Left lobe of liver (tissue), 2 donors: ENCODE data around the gene SLCO3A1. TPM values are rescaled to one million over a fixed set of nuclear protein-coding genes. Genes with fewer than 3 reads are reported as not detected.

Experiments used
- ATAC-seq: fragments of 200-7000 bp; cut with Tn5 transposase; one replicate; pipeline ENCODE4 v1.9.1; 2020; ENCODE audit warnings: mild to moderate bottlenecking, moderate library complexity
- DNase-seq: peaks from one replicate; pipeline ENCODE4 v3.0.0-alpha.2; 2020; ENCODE audit warnings: low spot score
- total RNA-seq: library from RNA; stranded (reverse); gene quantifications from one replicate; pipeline ENCODE4 v1.2.1, GENCODE V29; 2021
- donor health status: DM: no; HTN: no; CAD: no; lungs with moderate emphysema.
- donor health status: DM: no; HTN: yes; CAD: no.

SLCO3A1 gene
- total RNA-seq: 3.4 TPM

GRCh38 chr15:91853511-91853947, at the start of gene SLCO3A1:
SLCO3A1 (plus strand) TSS chr15:91853708.
- peak; percentile 45 for ATAC-seq
- no peak for DNase-seq

DNA sequence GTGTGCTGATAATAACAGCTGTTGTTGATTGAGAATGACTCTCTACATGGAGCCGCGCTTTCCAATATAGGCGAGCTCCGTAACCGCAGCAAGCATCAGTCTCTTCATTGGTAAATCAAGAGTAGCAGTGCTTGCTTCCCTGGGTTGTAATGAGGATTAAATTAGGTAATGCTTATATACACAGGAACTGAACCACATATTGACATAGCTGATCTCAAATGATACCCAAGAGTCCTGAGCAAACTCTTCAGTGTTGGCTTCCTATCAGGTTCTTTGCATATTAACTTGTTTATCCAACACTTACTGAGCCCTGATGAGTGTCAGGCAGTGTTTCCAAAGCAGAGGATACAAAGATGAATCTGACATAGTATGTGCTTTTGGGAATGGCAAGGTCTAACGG, 46.4 kb upstream of the SLCO3A1 start:
- no peak for ATAC-seq

GRCh38 chr15:91813924-91814323, 39.6 kb upstream of the SLCO3A1 start:
- no peak for ATAC-seq
- DNase-seq: no peak

More for the DNA sequence above, 46.4 kb upstream of the SLCO3A1 start:
- no peak for DNase-seq

DNA sequence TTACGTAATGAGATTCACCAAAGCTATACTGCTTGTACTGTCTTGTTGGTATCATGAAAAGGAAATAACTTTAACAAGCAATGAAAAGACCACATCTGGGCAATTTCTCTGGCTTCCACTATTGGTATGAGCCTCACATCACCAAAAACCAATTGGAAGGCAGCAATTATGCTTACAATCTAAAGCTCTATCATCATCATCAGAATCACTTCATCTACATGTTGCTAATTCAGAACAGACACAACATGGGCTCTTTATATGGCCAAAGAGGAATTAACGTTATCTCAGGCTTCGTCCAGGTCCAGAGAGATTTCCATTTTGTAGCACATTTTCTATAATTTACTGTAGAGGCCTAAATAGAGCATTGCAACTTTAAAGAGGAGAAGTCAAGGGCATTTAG, 36.6 kb upstream of the SLCO3A1 start:
- ATAC-seq (no peak), DNase-seq (no peak)

DNA sequence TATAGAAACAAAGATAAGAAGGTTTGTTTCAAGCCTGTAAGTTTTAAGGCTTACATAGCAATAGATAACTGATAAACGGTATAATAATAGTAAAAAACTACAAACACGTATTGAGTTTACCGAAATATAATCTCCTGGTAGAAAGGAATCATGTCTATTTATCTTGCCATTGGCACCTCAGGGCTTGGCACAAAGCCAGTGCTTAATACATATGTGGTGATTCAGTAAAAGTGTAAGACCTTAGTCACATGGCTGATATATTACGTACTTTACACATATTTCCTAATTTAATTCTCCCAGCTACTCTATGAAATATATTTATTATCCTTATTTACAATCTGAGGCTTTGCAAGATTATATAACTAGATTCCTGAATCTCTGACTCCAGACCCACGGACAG, 32.0 kb upstream of the SLCO3A1 start:
- DNase-seq: no peak
- no peak for ATAC-seq

GRCh38 chr15:91824256-91824655, 29.3 kb upstream of the SLCO3A1 start:
- DNase-seq (no peak), ATAC-seq (peak; percentile 28)

- no peak for ATAC-seq
- DNase-seq: no peak
These were observed 27.1 kb upstream of the SLCO3A1 start for GRCh38 chr15:91826443-91826842.

DNA sequence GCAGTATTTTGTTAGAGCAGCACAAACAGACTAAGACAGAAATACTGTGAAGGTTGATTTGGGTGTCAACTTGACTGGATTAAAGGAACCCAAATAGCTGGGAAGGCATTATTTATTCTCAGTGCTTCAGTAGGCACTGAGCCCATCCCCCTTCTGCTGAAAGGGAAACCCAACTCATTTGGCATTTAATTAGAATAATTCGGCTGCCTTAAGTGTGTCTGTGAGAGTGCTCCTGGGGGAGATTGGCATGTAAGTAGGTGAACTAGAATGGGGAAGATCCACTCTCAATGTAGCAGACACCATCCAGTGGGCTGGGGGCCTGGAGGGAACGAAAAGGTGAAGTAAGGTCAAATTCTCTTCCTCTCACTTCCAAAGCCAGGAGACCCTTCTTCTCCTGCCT, 20.5 kb upstream of the SLCO3A1 start:
- ATAC-seq (no peak), DNase-seq (no peak)

DNA sequence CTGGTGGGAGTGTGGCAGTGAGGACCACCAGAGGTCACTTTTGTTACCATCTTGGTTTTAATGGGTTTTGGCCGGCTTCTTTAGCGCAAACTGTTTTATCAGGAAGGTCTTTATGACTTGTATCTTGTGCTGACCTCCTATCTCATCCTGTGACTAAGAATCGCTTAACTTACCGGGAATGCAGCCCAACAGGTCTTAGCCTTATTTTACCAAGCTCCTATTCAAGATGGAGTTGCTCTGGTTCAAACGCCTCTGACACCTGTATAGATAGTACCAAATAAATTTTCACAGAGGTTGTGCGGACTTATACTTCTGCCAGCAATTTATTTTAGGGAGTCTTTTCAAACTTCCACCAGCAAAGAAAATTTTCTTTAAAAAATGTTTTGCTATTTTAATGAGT, 13.6 kb upstream of the SLCO3A1 start:
- ATAC-seq: no peak
- no peak for DNase-seq

- DNase-seq (no peak), ATAC-seq (no peak)
These were observed 11.6 kb upstream of the SLCO3A1 start for GRCh38 chr15:91841861-91842260.

- DNase-seq (no peak), ATAC-seq (no peak)
These were observed 9.2 kb upstream of the SLCO3A1 start for GRCh38 chr15:91844341-91844740.

DNA sequence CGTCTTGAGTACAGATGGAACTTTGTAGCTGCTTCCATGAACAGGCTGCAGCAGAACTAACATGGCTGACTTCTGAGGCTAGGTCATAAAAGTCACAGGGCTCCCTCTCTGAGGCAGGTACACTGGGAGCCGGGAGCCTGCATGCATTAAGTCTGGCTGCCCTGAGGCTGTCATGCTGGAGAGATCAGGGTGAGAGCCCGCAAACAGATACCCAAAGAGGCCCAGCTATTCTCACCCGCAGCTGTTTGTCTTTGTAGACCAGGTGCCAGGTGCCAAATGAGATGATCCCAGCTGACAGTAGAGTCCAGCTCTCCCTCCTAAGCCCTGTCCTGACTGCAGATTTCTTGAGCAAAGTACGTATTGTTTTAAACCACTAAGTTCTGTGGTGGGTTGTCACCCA, 8.6 kb upstream of the SLCO3A1 start:
- ATAC-seq: no peak
- no peak for DNase-seq

DNA sequence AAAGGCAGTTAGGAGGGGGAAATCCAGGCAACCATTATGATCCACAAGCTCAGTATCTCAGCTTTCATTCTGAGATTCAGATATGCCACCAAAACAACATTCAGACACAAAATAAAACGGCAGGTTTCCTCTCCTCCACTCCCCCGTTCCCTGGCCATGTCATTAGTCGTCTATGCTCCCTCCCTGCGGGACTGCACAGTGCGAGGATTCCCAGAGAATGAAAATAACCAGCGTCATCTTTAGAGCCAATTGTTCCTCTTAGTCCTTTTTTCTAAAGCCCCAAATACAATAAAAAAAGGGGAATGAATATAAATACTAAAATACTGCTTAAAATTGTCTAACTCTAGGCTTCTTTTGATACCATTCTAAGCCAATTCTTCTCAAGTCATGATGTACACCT, 7.8 kb upstream of the SLCO3A1 start:
- DNase-seq (no peak), ATAC-seq (no peak)

DNA sequence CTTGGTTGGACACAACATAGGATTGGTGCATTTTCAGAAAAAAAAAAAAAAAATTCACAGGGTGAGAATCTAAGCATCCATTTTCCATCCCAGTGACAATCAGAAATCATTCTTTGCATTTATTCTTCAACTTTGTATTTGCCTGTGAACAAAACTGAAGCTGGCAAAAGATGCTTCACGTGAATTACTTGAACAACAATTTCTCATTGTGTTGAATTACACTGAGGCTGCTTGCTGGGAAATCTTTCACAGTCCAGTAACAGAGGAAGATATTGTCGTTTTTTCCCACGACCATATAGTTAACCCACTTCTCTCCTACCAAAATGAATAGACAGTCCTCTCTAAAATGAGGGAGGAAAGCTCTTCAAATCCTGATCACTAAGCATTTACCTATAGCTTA, 4.3 kb upstream of the SLCO3A1 start:
- no peak for DNase-seq
- ATAC-seq: no peak

GRCh38 chr15:91849749-91850161, 3.8 kb upstream of the SLCO3A1 start:
- no peak for ATAC-seq
- DNase-seq: no peak

- ATAC-seq (peak; percentile 89), DNase-seq (peak; percentile 72)
These were observed 582 bp upstream of the SLCO3A1 start for GRCh38 chr15:91852741-91853510.

DNA sequence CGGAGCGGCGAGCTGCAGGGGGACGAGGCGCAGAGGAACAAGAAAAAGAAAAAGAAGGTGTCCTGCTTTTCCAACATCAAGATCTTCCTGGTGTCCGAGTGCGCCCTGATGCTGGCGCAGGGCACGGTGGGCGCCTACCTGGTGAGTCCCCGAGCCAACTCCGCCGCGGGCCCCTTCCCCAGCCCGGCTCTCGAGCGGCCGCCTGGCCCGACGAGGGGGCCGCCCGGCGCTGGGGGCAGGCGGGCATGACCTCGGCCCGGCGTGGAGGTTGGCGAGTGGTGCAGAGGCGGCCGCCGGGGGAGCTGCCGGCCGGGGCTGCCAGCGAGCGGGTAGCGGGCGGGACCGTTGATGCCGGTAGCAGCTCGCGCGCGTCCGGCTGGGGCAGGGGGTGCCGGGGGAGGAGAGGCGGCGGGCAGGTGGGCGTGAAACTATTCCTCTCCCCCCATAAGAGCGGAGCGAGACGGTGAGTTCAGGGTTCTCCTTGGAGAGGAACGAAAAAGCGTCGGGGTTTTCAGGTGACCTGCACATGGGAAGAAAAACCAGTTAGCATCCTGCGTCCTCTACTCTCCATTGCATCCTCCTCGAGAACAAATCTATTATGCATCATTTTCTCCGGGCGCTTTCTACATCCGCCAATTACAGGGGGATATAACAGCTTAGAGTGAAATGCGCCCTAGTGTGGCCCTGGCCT, 585 bp downstream of the SLCO3A1 start:
- ATAC-seq (peak; percentile 35), DNase-seq (no peak)

DNA sequence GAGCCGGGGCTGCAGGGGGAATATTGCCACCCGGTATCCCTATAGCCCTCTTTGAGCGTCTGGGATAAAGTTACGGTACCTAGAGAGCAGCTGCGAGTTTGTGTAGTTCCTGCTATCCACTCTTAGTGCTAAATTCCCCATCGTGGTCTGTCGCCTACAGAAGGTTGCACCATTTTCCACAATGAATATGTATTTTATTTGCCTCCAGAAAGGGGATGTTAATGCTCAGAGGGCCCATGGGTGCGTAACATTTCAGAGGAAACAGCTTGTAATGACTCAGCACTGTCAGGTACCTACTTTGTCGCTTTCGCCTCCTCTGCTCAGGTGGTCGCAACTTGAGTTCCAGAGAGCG, 1.1 kb downstream of the SLCO3A1 start:
- ATAC-seq (no peak), DNase-seq (no peak)

DNA sequence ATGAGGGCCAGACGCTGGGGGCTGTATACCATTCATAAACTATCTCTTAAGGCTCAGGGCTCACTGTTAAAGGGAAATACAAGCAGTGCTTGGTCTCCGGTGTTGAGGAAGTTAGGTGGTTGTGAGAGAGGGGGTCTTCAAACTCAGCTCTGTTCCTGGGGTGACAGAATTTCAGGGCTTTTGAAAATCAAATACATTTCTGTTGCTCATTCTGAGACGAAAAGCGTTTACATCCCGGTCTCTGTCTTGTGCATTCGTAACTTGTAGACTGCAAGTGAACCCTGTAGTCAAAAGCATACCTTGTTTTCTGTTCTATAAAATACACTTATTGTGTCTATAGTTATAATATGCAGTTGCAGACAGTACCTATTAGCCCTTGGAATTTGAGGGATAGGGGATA, 1.7 kb downstream of the SLCO3A1 start:
- no peak for DNase-seq
- no peak for ATAC-seq

DNA sequence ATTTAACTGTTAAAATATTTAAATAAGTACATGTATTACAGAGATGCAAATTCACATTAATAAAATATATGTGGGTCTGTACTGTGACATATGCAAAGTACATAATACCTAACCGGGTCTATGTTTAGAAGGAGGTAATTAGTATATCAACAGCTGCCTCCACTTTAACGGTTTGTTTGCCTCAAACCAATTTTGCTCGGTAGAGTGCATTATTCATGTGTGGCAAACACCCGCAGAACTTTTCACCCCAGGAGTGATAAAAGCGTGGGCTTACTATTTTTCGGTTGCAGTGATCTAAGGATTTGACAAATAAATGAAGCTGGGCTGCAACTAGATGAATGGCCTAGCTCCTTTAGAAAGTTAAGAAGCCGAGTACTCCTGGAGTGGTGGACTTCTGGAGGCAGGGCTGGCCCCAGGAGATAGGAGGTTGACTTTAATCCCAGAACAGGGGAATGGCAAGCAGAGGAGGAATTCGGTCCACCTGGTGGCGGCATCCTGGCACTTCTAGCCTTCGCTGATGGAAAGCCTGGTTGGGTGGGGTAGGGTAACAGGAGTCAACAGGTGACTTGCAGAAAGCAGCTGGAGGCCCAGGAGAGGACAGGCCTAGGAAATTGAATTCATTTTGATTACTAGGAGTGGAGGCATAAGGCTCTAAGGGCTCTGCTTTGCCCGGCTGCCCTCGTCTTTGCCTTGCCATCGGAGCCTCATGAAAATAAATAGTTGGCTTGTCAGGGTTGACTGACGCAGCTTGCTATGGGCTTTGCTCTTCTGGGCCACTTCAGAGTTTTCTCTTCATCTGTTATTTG, 2.4 kb downstream of the SLCO3A1 start:
- no peak for ATAC-seq
- no peak for DNase-seq

DNA sequence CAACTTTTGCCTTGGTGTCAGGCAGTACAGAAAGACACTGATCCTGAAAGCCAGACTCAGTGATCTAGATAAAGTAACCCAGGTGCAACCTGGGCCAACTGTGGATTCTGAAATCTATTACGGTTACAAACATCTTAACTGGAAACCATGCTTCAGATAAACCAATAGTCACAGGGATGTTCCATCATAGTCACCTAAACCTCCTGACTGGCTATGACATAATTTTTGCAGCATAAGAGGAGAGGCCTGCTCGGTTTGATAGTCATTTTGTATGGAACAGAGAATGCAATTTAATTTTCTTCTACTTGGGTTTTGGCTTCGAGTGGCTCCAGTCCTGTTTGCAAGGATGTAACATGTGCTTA, 3.7 kb downstream of the SLCO3A1 start:
- no peak for DNase-seq
- ATAC-seq: no peak

GRCh38 chr15:91857772-91858171, 4.3 kb downstream of the SLCO3A1 start:
- ATAC-seq: no peak
- DNase-seq: no peak
